Fibroblast of villous mesenchyme (primary cell): Measurements from ENCODE around the gene CDH26. TPM values are rescaled to one million over a fixed set of nuclear protein-coding genes. Genes with fewer than 3 reads are reported as not detected.

Experiments
- DNase-seq: peaks from one replicate; pipeline ENCODE4 v3.0.0-alpha.2; 2010; ENCODE audit warnings: low read depth
- H3K4me3 ChIP-seq: 2 replicates; pipeline ENCODE4 v1.5.1; 2011; ENCODE audit warnings: low read depth, mild to moderate bottlenecking, low read length
- total RNA-seq: library from RNA; depleted of rRNA; stranded (reverse); fragments of >200 nt; gene quantifications from 2 replicates; pipeline ENCODE4 v1.2.3, GENCODE V29; 2012
- TF ChIP-seq, protein P1 (sequence below): IDR thresholded peaks from 2 replicates; pipeline ENCODE4 v1.5.1; 2012; ENCODE audit warnings: low read depth, mild to moderate bottlenecking, low read length; ENCODE audit not compliant: insufficient read depth

The CDH26 gene
- total RNA-seq, 1 donor = 0.86 TPM

DNA sequence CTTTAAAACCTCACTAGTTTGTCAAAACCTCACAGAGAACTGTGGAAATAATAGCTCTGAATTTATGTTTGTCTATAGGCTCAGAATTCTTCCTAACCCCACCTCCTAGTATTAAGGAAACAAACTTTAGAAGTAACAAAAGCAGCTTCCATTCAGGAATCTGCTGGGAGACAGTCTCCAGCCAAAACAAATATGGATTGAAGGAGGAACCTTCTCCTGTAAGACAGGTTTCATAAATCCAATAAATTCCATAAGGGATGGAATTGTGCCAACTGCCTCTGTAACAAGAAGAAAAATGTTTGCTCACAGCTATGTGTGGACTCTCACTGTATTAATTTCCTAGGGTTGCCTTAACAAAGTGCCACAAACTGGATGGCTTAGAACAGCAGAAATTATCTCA is 32.3 kb upstream of the CDH26 start:
- H3K4me3 ChIP-seq = no peak overlapping the region
- TF ChIP-seq, protein P1, sequence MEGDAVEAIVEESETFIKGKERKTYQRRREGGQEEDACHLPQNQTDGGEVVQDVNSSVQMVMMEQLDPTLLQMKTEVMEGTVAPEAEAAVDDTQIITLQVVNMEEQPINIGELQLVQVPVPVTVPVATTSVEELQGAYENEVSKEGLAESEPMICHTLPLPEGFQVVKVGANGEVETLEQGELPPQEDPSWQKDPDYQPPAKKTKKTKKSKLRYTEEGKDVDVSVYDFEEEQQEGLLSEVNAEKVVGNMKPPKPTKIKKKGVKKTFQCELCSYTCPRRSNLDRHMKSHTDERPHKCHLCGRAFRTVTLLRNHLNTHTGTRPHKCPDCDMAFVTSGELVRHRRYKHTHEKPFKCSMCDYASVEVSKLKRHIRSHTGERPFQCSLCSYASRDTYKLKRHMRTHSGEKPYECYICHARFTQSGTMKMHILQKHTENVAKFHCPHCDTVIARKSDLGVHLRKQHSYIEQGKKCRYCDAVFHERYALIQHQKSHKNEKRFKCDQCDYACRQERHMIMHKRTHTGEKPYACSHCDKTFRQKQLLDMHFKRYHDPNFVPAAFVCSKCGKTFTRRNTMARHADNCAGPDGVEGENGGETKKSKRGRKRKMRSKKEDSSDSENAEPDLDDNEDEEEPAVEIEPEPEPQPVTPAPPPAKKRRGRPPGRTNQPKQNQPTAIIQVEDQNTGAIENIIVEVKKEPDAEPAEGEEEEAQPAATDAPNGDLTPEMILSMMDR = no peak
- DNase-seq = no peak

DNA sequence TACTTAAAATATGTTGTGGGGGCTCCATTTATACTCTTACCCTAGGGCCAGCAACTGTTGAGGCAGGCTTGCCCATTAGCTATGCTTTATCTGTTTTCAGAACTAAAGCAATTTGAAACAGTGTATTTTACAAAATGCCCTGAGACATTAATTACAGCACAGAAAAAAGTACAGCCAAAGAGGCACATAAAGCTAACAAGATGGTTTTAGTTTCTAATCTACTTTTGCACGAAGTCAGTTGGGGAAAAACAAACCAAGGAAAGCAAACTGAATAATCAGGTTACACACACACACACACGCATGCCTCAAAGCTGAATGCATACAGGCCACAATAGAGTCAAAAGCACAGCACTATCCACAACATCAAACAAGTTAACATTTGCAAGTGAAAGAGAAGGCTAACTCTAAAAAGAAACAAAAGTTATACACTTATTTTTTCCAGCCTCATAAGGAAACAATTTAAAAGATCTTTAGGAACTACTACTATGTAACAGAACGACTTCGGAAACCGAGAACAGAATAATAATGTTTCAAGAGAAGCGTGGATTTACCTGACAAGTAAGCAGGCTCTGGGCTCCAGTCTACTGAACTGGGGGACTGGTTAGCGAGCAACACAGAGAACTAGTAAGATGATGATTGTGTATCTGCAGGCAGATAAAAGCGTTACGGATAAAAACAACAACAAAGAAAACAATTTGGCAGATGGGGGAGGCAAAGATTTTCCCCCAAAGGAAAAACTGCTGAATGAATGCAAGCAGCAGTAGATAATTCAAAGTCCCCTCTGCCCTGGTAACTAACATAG is 26.5 kb upstream of the CDH26 start:
- TF ChIP-seq, protein P1 = no peak
- no peak overlapping the region for H3K4me3 ChIP-seq
- no peak for DNase-seq

DNA sequence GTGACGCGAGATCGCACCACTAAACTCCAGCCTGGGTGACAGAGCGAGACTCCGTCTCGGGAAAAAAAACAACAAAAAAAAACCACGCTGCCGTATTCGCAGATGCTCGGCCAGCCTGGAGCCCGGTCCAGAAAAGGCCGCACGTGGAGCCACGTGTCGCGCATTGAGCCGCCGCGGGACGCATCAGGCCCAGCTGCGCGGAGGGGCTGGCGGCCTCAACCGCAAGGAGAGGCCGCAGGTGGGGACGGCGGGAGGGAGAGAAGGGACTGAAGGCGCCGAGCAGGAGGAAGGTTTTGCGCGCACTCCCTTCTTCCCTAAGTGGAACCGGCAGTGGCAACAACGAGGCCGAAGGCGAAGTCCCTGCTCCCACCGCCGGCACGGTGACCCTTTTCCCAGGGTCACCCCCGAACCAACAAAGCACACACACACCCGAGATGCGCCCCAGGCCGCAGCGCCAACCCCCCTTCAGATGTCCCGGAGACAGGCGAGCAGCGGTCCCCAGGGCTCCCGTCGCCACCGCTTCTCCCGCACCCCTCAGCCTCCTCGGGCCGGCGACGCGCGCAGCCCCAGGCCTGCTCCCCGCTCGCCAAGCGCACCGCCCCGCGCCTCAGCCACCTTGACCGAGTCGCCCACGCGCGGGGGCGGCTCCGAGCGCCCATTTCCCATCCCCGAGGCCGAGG is 25.5 kb upstream of the CDH26 start:
- TF ChIP-seq, protein P1 = no peak
- no peak overlapping the region for H3K4me3 ChIP-seq
- no peak for DNase-seq

DNA sequence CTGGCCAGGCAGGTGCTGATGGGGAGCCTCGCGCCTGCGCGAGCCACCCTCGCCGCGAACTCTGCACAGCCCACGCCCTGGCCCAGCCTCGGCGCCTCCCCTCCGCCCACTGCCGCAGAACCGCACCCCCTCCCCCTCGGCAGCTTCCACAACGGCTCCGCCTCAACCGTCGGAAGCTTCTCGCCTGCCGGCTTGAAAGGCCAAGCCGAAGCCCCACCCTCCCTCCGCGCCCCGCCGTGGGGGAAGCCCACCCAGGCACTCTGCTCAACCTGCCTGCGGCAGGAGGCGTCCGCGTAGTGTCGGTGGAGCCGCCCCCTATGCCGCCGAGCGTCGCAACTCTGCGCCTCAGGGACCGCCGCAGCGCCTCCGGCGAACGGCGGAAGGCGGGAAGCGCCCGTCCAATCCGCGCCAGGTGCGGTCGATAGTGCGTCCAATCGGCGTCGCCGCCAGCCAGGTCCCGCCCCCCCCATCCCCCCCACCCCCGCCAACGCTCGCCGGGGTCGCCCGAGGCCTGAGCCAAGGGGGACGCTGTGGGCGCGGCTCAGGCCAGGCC is 24.9 kb upstream of the CDH26 start, which contains the start of gene SYCP2:
Gene SYCP2 (minus strand): TSS at position 342 of the 553 bp plus-strand sequence. CDS start 11,224 bp downstream, outside the sequence.
- TF ChIP-seq, protein P1 = no peak
- peak; percentile 34 for DNase-seq
- peak within 1 kb of the TSS; percentile 71 for H3K4me3 ChIP-seq

DNA sequence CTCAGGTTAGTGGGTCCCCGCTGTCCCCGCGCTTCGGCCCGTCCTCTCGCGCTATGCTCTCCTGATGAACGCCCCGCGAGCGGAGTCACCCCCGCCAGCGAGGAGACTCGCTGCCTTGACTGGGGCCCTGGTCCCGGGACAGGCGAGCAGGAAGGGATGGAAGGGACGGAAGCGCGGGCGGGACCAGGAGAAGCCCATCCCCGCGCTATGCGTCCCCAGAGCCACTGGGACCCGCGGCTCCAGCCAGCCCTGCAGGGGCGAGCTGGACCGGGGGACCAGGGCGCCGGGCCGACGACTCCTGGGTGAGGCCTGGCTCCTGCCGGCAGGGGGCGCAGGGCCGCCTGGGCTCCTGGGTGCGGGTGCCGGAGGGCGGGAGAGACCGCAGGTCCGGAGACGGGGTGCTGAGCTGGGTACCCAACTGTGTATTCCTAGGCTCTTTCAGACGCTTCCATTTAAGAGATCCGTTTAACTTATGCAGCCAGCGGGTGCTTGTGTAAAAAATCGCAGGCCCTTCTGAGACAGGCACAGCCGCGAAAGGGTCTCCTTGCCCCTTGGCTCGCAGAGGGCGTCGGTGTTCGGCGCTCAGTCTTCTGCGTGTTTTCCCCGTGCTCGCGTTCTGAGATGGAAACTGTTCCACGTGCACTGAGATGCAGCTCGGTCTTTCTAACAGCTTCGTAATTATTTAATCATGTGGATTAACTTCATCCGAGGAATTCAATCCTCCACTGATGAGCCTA is 24.2 kb upstream of the CDH26 start:
- DNase-seq = peak; percentile 69
- TF ChIP-seq, protein P1 = peak; percentile 93
- H3K4me3 ChIP-seq = peak overlapping the region; percentile 71

DNA sequence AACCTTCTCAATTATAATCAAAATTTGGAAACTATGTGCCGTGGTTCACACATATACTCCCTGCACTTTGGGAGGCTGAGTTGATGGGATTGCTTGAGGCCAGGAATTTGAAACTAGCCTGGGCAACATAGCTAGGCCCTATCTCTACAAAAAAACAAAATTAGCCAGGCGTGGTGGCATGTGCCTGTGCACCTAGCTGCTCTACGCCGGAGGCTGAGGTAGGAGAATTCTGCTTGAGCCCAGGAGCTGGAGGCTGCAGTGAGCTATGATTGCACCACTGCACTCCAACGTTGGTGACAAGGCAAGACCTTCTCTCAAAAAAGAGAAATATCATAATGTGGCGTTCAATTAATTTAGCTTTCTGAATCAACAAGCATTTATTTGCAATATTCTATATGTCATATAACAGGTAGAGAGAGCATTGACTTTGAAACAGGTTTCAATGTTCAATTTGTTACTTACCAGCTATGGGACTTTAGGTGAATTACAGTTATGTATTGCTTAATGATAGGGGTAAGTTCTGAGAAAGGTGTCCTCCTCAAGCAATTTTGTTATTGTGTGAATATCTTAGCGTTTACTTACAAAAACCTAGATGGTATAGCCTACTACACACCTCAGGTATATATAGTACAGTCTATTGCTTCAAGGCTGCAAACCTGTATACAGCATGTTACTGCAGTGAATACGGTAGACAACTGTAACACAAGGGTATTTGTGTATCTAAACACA is 22.6 kb upstream of the CDH26 start:
- H3K4me3 ChIP-seq = no peak overlapping the region
- TF ChIP-seq, protein P1 = no peak
- DNase-seq = no peak
